Fibroblast of mammary gland (primary cell): ENCODE measurements around the gene MTFR2.

ENCODE experiments used
- DNase-seq: peaks from one replicate; pipeline ENCODE4 v3.0.0-alpha.2; 2010; ENCODE audit warnings: low read depth
- H3K4me3 ChIP-seq: 2 replicates; pipeline ENCODE4 v1.5.1; 2011; ENCODE audit warnings: low read depth, mild to moderate bottlenecking, low read length, moderate library complexity; ENCODE audit not compliant: control insufficient read depth
- CTCF ChIP-seq: conservative IDR thresholded peaks from 2 replicates; pipeline ENCODE4 v1.5.1; 2011; ENCODE audit warnings: low read depth, low read length, inconsistent platforms; ENCODE audit not compliant: control insufficient read depth, insufficient read depth

MTFR2 gene

GRCh38 chr6:136254851-136255466 lies 4.8 kb upstream of the MTFR2 start:
- TF ChIP-seq CTCF, result no peak
- no peak for DNase-seq
- H3K4me3 ChIP-seq, result no peak overlapping the region

- no peak overlapping the region for H3K4me3 ChIP-seq
- DNase-seq, result no peak
- TF ChIP-seq CTCF, result no peak
These were observed 3.6 kb upstream of the MTFR2 start for GRCh38 chr6:136253734-136254133.

DNA sequence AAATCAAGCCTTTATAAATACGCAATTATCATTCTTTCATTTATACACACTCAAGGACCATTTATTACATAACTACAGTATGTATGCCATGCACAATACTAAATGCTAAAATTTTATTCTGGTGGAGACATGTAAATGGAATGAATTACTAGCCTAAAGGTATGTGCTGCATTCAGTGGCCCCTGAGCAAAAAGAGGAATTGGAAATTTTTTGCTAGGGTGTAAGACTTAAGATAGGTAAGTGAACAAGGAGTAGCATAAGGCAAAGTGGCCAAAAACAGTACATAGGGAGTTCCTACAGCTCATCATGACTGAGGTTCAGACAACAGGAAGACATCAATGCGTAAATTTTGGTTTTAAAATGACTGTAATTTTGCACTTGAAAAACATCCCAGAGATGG lies 2.3 kb upstream of the MTFR2 start:
- TF ChIP-seq CTCF, result no peak
- no peak overlapping the region for H3K4me3 ChIP-seq
- no peak for DNase-seq

DNA sequence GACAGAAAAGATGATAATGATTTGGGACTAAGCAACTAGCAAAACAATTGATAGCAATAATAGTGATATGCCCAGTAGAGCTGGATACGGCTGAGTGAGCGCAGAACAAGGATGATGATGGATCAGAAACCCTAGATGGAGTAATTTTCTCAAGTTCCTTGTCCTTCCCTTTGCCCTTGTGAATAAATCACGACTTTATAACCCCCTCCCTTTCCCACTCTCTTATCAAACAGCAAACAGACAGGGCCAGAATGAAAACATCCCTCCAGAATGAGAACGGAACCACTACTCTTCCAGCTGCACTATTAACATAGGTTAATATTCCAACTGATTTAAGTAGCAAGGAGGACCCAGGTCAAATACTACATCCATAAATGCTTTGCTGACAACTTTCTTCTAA lies 1.3 kb upstream of the MTFR2 start:
- no peak for TF ChIP-seq CTCF
- no peak overlapping the region for H3K4me3 ChIP-seq

GRCh38 chr6:136250686-136251008 lies 536 bp upstream of the MTFR2 start:
- DNase-seq, result no peak
- no peak for TF ChIP-seq CTCF
- peak overlapping the region; percentile 93 for H3K4me3 ChIP-seq

More for the DNA sequence above, 1.3 kb upstream of the MTFR2 start:
- DNase-seq, result no peak

DNA sequence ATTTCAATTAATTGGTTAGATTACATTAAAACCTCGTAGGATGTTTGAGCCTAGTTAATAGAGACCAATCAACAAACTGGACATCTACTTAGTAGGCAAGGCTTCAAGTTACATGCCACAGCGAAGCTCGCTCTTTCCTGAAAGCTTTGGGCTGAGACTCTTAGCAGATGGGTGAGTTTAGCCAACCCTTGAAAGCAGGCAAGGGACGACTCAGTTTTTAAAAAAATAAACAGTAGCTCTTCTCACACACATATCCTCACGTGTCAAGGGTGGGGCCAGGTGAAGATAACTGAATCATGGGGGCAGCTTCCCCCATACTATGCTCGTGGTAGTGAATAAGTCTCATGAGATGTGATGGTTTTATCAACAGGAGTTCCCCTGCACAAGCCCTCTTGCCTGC lies 775 bp downstream of the MTFR2 start:
- peak; percentile 27 for DNase-seq

More for the DNA sequence above, 775 bp downstream of the MTFR2 start:
- H3K4me3 ChIP-seq, result peak overlapping the region; percentile 93
- no peak for TF ChIP-seq CTCF
